Smooth muscle cell (in vitro differentiated cells): ENCODE results near the gene FOXC2. TPM values are rescaled to one million over a fixed set of nuclear protein-coding genes. Genes with fewer than 3 reads are reported as not detected.

Experiments
- DNase-seq: peaks from one replicate; lab custom pipeline; 2025; ENCODE audit not compliant: unreplicated experiment; lab: John Stamatoyannopoulos, UW
- H2AFZ ChIP-seq: fragments of 200-600 bp; sonication (generic); 2 replicates; pipeline ENCODE4 v1.6.0; 2016; ENCODE audit warnings: antibody characterized with exemption, low read depth, mild to moderate bottlenecking
- H3F3A ChIP-seq: fragments of 200-600 bp; sonication (generic); 2 replicates; pipeline ENCODE4 v1.6.0; 2017; ENCODE audit warnings: antibody characterized with exemption, low read depth
- H3K27ac ChIP-seq: fragments of 200-600 bp; sonication (generic); 2 replicates; pipeline ENCODE4 v1.5.1; 2016; ENCODE audit warnings: low read depth, mild to moderate bottlenecking
- H3K27me3 ChIP-seq: fragments of 200-600 bp; sonication (generic); 2 replicates; pipeline ENCODE4 v1.6.1; 2016; ENCODE audit warnings: low read depth, mild to moderate bottlenecking
- H3K36me3 ChIP-seq: fragments of 200-600 bp; sonication (generic); 2 replicates; pipeline ENCODE4 v1.5.1; 2016; ENCODE audit warnings: low read depth
- H3K4me1 ChIP-seq: fragments of 200-600 bp; sonication (generic); 2 replicates; pipeline ENCODE4 v1.5.1; 2016; ENCODE audit warnings: low read depth
- H3K4me2 ChIP-seq: fragments of 200-600 bp; sonication (generic); 2 replicates; pipeline ENCODE4 v1.6.0; 2016; ENCODE audit warnings: mild to moderate bottlenecking
- H3K4me3 ChIP-seq: fragments of 200-600 bp; sonication (generic); 2 replicates; pipeline ENCODE4 v1.5.1; 2016; ENCODE audit warnings: mild to moderate bottlenecking
- H3K79me2 ChIP-seq: fragments of 200-600 bp; sonication (generic); 2 replicates; pipeline ENCODE4 v1.6.0; 2016; ENCODE audit warnings: low read depth, mild to moderate bottlenecking
- H3K9ac ChIP-seq: fragments of 200-600 bp; sonication (generic); 2 replicates; pipeline ENCODE4 v1.6.0; 2016; ENCODE audit warnings: low read depth
- H3K9me3 ChIP-seq: fragments of 200-600 bp; sonication (generic); replicated peaks from 2 replicates; pipeline ENCODE4 v1.5.1; 2016; ENCODE audit warnings: low read depth
- H4K20me1 ChIP-seq: fragments of 200-600 bp; sonication (generic); 2 replicates; pipeline ENCODE4 v1.6.0; 2016; ENCODE audit warnings: low read depth
- WGBS: methylation state at CpG from one replicate; pipeline ENCODE4 v1.1.7; 2016; ENCODE audit warnings: low lambda C conversion rate; 5-methylcytosine and 5-hydroxymethylcytosine counted together
- polyA plus RNA-seq: library from polyadenylated mRNA; unstranded; fragments of >200 nt; fragmentation: Nextera tagmentation; extraction: Ambion mirVana; gene quantifications from 2 replicates; pipeline ENCODE4 v1.2.1, GENCODE V29; 2016
- total RNA-seq: library from RNA; depleted of rRNA; stranded (reverse); fragments of >200 nt; gene quantifications from 2 replicates; pipeline ENCODE4 v1.2.3, GENCODE V29; 2014
- TF ChIP-seq, protein P1 (sequence below): fragments of 200-600 bp; sonication (generic); IDR thresholded peaks from 2 replicates; pipeline ENCODE4 v1.5.1; 2017; ENCODE audit warnings: borderline replicate concordance, mild to moderate bottlenecking, antibody characterized with exemption; ENCODE audit not compliant: insufficient read depth, poor library complexity, severe bottlenecking

Gene FOXC2
- total and polyA plus RNA-seq, 2 experiments from 2014 or later, result 2.7 to 18.0 TPM

DNA sequence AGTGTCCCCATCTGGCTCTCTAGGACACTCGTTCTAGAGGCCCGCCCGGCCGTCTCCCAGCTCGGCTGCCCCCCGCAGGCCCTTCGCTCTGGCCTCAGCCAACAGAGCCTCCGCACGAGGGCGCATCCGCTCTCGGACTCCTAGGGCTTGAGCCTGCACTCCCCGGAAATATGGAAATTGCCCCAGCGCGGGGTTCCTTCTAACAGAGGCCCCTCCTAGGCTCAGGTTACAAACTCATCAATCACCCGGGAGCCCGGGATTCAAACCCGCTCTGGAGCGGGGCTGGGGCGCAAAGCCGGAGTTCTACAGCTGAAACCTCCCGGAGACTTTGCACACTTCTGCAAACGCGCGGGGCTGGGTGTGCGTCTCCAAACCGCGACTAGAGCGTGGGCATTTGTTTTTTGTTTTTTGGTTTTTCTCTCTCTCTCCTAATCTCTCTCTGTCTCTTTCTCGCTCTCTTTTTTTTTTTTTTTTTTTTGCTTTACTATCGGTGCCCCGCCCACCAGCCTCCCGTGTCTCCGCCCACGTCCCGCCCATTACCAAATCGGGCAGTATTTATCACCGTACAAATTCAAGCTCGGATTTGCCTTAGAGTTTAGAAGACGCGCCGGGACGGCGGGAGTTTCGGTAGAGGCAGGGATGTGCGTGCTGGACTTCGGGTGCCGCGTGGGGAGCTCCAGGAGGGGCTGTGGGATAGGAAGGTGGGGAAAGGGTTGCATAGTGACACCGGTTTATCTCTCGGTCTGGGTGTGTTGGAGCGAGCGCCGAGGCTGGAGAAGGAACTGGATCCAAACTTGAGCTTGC is 9.3 kb downstream of the FOXC2 start:
- TF ChIP-seq, protein P1, sequence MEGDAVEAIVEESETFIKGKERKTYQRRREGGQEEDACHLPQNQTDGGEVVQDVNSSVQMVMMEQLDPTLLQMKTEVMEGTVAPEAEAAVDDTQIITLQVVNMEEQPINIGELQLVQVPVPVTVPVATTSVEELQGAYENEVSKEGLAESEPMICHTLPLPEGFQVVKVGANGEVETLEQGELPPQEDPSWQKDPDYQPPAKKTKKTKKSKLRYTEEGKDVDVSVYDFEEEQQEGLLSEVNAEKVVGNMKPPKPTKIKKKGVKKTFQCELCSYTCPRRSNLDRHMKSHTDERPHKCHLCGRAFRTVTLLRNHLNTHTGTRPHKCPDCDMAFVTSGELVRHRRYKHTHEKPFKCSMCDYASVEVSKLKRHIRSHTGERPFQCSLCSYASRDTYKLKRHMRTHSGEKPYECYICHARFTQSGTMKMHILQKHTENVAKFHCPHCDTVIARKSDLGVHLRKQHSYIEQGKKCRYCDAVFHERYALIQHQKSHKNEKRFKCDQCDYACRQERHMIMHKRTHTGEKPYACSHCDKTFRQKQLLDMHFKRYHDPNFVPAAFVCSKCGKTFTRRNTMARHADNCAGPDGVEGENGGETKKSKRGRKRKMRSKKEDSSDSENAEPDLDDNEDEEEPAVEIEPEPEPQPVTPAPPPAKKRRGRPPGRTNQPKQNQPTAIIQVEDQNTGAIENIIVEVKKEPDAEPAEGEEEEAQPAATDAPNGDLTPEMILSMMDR, result peak; percentile 72
- H3K9me3 ChIP-seq, result no peaks in the 10 kb centered on the region
- H3K36me3 ChIP-seq, result no peaks in the 10 kb centered on the region
- H3K4me1 ChIP-seq, result peaks cover 27% of the 10 kb centered on the region
- DNase-seq, result peak; percentile 71
- WGBS, result under 1% methylated on average over 54 of the region's 54 CpGs
- H3K27me3 ChIP-seq, result no peaks in the 10 kb centered on the region
- H3K27ac ChIP-seq, result peak overlapping the region; percentile 28
- H2AFZ ChIP-seq, result peak overlapping the region; percentile 78
- H3K4me2 ChIP-seq, result peak overlapping the region; percentile 91
- H3K4me3 ChIP-seq, result peak overlapping the region; percentile 64
- H3K9ac ChIP-seq, result peak overlapping the region; percentile 69
- H3K79me2 ChIP-seq, result no peaks in the 10 kb centered on the region
- peaks cover 6% of the 10 kb centered on the region for H3F3A ChIP-seq
- H4K20me1 ChIP-seq, result peaks cover 3% of the 10 kb centered on the region

DNA sequence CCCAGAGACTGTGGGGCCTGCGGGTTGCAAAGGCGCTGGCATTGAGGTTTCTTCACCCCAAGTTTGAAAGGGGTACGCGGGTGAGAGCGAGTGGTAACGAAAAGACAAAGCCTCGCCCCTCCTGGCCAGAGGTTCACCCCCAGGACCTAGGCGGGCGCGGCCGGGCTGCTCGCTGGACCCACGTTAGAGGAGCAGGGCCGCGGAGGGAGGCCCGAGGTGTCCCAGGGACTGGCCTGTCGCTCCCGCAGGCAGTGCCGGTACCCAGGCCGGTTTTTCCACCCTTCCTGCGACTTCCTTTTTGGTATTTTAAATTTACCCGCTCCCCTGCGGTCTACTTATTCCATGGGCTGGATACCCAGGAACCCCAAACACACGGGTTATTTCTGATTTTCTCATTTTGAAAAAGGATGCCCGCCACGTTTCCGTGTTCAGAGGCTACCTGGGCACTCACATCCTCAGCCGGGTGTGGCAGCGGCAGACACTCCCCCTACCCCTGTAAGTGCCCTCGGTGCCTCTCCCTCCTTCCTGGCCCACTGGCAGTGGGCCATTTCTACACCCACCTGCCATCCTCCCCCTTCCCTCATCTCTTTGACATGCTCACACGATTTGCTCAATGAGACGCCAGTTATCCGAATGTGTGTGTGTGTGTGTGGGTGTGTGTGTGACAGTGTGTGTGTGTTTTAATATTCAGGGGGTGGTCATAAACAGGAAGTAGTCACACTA is 10.1 kb downstream of the FOXC2 start:
- no peaks in the 10 kb centered on the region for H4K20me1 ChIP-seq
- WGBS, result 7% methylated on average over 33 of the region's 33 CpGs
- H2AFZ ChIP-seq, result no peak overlapping the region
- H3K4me2 ChIP-seq, result peak overlapping the region; percentile 91
- H3K4me1 ChIP-seq, result peaks cover 22% of the 10 kb centered on the region
- peak overlapping the region; percentile 64 for H3K4me3 ChIP-seq
- peaks cover 4% of the 10 kb centered on the region for H3K27me3 ChIP-seq
- peak overlapping the region; percentile 28 for H3K27ac ChIP-seq
- H3F3A ChIP-seq, result peaks cover 6% of the 10 kb centered on the region
- no peaks in the 10 kb centered on the region for H3K79me2 ChIP-seq
- no peaks in the 10 kb centered on the region for H3K36me3 ChIP-seq
- H3K9me3 ChIP-seq, result no peaks in the 10 kb centered on the region
- H3K9ac ChIP-seq, result peak overlapping the region; percentile 69
- TF ChIP-seq, protein P1, result no peak
- DNase-seq, result no peak

DNA sequence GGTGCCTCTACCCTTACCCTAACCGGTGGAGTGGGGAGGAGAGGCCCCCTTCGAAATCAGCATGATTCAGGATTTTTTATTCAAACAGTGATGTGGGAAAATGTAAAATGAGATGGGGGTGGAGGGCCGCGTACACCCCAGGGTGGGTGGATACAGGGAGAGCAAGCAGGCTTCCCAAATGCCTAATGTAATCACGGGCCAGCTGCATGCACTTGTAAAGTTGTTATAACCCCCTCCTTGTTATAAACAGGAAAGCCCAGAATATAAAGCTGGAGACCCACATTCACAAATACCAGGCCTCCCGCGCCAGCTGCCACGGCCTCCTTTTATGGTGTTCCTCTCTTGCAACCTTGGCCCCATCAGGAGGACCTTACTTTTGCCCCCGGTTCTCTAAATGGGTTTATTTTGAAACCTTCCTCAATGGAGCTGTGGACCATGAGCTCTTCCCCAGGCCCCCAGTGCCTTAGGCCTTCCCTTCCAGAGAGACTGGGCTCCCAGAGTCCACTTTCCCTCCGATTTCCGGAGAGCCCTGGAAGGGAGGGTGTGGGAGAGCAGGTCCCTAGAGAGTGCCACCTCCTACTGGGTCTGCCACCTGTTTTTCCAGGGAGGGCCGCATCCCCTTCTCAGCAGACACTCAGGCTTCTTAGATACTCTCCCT is 10.8 kb downstream of the FOXC2 start:
- H3K4me1 ChIP-seq, result peaks cover 22% of the 10 kb centered on the region
- 19% methylated on average over 12 of the region's 12 CpGs for WGBS
- H3K4me2 ChIP-seq, result peak overlapping the region; percentile 91
- H3K9ac ChIP-seq, result no peak overlapping the region
- H3F3A ChIP-seq, result peaks cover 6% of the 10 kb centered on the region
- no peak overlapping the region for H3K4me3 ChIP-seq
- no peak overlapping the region for H2AFZ ChIP-seq
- H3K27me3 ChIP-seq, result peaks cover 4% of the 10 kb centered on the region
- no peaks in the 10 kb centered on the region for H3K36me3 ChIP-seq
- DNase-seq, result no peak
- no peaks in the 10 kb centered on the region for H3K9me3 ChIP-seq
- peak overlapping the region; percentile 59 for H3K27ac ChIP-seq
- H3K79me2 ChIP-seq, result no peaks in the 10 kb centered on the region
- no peaks in the 10 kb centered on the region for H4K20me1 ChIP-seq
- TF ChIP-seq, protein P1, result no peak
